LNCaP clone FGC (cell line): Measurements from ENCODE around the gene GCH1.
A peak's percentile ranks its signal among the peaks of the same experiment; 100 is the strongest.

Experiments used
- DNase-seq: peaks from one replicate; pipeline ENCODE4 v3.0.0-alpha.2; 2011; ENCODE audit warnings: low read depth
- H3K4me3 ChIP-seq: 2 replicates; pipeline ENCODE4 v1.5.1; 2011; ENCODE audit warnings: mild to moderate bottlenecking, low read depth, low read length, control low read depth
- CTCF ChIP-seq: IDR thresholded peaks from 2 replicates; pipeline ENCODE4 v1.5.1; 2012; ENCODE audit warnings: mild to moderate bottlenecking; ENCODE audit not compliant: control insufficient read depth, insufficient read depth; ENCODE audit errors: extremely low read depth

GCH1 gene

GRCh38 chr14:54815016-54815415 lies 87.6 kb downstream of the GCH1 start:
- TF ChIP-seq CTCF: no peak
- peak; percentile 90 for DNase-seq
- H3K4me3 ChIP-seq: no peak overlapping the region

- TF ChIP-seq CTCF: peak; percentile 45
- no peak for DNase-seq
- no peak overlapping the region for H3K4me3 ChIP-seq
Measured at GRCh38 chr14:54814076-54814475, 88.5 kb downstream of the GCH1 start.

GRCh38 chr14:54813081-54813480 lies 89.5 kb downstream of the GCH1 start:
- no peak overlapping the region for H3K4me3 ChIP-seq
- DNase-seq: no peak
- no peak for TF ChIP-seq CTCF

GRCh38 chr14:54812617-54813016 lies 90.0 kb downstream of the GCH1 start:
- DNase-seq: no peak
- TF ChIP-seq CTCF: no peak
- no peak overlapping the region for H3K4me3 ChIP-seq

- no peak for TF ChIP-seq CTCF
- DNase-seq: no peak
- H3K4me3 ChIP-seq: no peak overlapping the region
Measured at GRCh38 chr14:54809767-54810166, 92.9 kb downstream of the GCH1 start.

- TF ChIP-seq CTCF: no peak
- no peak for DNase-seq
- no peak overlapping the region for H3K4me3 ChIP-seq
Measured at GRCh38 chr14:54808326-54809161, 94.1 kb downstream of the GCH1 start.

GRCh38 chr14:54807881-54808280 lies 94.7 kb downstream of the GCH1 start:
- TF ChIP-seq CTCF: no peak
- DNase-seq: no peak
- H3K4me3 ChIP-seq: no peak overlapping the region
